Epithelial cell of proximal tubule (primary cell): ENCODE results near the gene BABAM2. TPM values are rescaled to one million over a fixed set of nuclear protein-coding genes. Genes with fewer than 3 reads are reported as not detected.

ENCODE experiments used
- DNase-seq: peaks from one replicate; pipeline ENCODE4 v3.0.0-alpha.2; 2011; ENCODE audit warnings: low read depth
- H3K4me3 ChIP-seq: 2 replicates; pipeline ENCODE4 v1.5.1; 2011; ENCODE audit warnings: low read depth, mild to moderate bottlenecking, low read length
- CTCF ChIP-seq: conservative IDR thresholded peaks from 2 replicates; pipeline ENCODE4 v1.5.1; 2012; ENCODE audit warnings: low read depth, mild to moderate bottlenecking, low read length
- total RNA-seq: library from RNA; depleted of rRNA; stranded (reverse); fragments of >200 nt; gene quantifications from 2 replicates; pipeline ENCODE4 v1.2.3, GENCODE V29; 2015

The BABAM2 gene
- total RNA-seq, 1 donor from 2014 or later = 23.6 TPM

GRCh38 chr2:28317390-28317789, 426.9 kb downstream of the BABAM2 start:
- H3K4me3 ChIP-seq = no peak overlapping the region
- TF ChIP-seq CTCF = no peak
- DNase-seq = no peak

GRCh38 chr2:28318023-28318422, 427.5 kb downstream of the BABAM2 start:
- no peak for TF ChIP-seq CTCF
- no peak for DNase-seq

GRCh38 chr2:28318462-28319117, 428.1 kb downstream of the BABAM2 start:
- DNase-seq = no peak
- TF ChIP-seq CTCF = no peak
- H3K4me3 ChIP-seq = no peak overlapping the region

More at GRCh38 chr2:28318023-28318422, 427.5 kb downstream of the BABAM2 start:
- H3K4me3 ChIP-seq = no peak overlapping the region

GRCh38 chr2:28319118-28320008, 428.8 kb downstream of the BABAM2 start:
- DNase-seq = no peak
- H3K4me3 ChIP-seq = no peak overlapping the region
- no peak for TF ChIP-seq CTCF

GRCh38 chr2:28320009-28320365, 429.5 kb downstream of the BABAM2 start:
- no peak for DNase-seq
- no peak overlapping the region for H3K4me3 ChIP-seq
- no peak for TF ChIP-seq CTCF

- no peak for TF ChIP-seq CTCF
- no peak for DNase-seq
- no peak overlapping the region for H3K4me3 ChIP-seq
These were observed 429.8 kb downstream of the BABAM2 start for GRCh38 chr2:28320371-28320770.
